Measurements from ENCODE around the gene TPRN.

TPRN gene

DNA sequence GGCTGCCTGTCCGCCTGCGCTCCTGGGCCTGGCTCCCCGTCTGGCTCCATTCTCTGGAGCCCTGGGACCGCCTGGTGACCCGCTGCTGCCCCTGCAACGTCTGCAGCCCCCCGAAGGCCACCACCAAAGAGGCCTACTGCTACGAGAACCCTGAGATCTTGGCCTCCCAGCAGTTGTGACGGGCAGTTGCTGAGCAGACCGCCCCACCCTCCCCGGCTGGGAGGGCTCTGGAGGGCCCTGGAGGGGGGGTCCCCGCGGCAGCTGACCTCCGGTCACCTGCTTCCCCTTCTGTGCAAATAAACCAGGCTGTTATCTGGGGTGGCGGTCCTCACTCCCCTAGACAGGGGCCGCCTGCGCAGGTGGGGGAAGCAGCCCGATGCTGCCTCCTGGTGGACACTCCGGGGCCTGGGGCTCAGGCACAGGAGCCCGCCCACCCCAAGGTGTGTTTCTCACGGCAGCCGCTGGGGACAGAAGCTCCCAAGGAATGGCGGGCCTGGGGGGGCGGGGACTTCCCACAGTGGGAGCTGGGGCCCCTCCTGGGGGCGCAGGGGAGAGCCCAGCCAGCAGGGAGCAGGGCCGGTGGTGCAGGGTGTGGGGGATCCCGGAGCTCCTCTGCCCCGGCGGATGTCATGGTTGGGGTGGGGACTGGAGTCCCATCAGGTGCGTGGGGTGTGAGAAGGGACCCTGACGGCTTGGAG is 35.8 kb upstream of the TPRN start:
- peak; percentile 91 for DNase-seq

DNA sequence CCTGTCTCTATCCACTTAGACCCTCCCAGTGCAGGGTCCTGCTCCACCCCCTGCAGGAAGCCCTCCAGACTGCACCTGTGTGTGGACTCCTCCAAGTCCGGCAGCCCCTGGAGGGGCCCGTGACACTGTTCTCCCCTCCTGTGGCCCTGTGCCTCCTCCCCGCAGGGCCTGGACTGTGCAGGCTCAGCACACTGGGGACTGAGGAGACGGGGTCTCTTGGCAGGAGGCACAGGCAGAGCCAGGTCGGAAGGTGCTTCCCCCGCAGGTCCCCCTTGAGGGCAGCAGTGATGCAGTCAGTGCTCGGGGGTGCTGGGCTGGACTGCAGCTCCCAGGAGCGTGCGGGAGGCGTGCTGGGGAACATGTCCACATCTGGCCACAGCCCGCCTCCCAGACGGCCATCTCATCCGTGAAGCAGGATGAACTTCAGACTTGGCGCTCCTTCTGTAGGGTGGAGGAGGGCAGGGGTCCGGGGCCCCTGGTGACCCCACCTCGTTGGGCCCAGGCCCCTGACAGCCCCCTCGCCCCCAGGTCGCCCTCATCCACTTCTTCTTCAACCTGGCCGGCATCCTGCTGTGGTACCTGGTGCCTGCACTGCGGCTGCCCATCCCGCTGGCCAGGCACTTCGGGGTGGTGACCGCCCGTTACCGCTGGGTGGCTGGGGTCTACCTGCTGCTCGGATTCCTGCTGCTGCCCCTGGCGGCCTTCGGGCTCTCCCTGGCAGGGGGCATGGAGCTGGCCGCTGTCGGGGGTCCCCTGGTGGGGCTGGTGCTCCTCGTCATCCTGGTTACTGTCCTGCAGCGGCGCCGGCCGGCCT is 35.1 kb upstream of the TPRN start:
- no peak for DNase-seq

DNA sequence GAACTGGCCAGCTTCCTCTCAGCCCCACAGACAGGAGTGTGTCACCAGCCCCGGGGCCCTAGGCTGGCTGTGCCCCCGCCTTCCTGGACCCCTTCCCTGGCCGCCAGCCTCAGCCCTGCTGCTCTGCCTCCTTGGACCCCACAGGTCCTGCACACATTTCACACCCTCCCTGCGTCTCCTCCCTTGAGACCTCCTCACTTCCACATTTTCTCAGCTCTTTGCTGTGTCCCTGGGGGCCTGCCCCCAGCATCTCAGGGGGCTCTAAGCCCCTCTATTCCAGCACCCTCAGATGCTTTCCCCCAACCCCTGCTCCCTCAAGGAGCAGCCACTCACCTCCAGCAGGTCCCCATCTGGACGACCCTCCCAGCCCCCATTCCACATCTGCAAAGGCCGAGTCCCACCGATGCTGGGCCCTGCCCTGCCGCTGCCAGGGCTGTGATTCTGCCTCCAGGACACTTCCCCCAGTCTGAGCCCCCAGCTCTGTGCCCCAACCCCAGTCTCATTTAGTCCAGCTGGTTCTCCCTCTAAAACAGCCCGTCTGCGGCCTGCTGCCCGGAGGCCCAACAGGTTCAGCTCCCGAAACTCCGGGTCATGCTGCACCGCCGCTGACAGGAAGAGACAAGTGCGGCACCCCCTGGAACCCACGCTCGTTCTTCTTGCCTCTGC is 34.4 kb upstream of the TPRN start:
- no peak for DNase-seq

DNA sequence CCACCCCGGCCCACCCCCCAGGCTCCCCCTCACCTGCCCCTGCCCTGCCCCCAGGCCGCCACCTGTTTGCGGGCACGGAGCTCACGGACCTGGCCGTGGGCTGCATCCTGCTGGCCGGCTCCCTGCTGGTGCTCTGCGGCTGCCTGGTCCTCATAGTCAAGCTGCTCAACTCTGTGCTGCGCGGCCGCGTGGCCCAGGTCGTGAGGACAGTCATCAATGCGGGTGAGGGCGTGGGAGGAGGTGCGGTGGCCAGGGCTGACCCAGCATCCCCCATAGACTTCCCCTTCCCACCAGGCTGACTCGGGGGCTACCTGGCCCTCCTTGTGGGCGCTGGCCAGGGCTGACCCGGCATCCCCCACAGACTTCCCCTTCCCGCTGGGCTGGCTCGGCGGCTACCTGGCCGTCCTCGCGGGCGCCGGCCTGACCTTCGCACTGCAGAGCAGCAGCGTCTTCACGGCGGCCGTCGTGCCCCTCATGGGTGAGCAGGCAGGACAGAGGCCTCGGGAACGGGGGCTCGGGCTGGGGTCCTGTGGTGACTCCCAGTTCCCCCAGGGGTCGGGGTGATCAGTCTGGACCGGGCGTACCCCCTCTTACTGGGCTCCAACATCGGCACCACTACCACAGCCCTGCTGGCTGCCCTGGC is 33.6 kb upstream of the TPRN start:
- no peak for DNase-seq

DNA sequence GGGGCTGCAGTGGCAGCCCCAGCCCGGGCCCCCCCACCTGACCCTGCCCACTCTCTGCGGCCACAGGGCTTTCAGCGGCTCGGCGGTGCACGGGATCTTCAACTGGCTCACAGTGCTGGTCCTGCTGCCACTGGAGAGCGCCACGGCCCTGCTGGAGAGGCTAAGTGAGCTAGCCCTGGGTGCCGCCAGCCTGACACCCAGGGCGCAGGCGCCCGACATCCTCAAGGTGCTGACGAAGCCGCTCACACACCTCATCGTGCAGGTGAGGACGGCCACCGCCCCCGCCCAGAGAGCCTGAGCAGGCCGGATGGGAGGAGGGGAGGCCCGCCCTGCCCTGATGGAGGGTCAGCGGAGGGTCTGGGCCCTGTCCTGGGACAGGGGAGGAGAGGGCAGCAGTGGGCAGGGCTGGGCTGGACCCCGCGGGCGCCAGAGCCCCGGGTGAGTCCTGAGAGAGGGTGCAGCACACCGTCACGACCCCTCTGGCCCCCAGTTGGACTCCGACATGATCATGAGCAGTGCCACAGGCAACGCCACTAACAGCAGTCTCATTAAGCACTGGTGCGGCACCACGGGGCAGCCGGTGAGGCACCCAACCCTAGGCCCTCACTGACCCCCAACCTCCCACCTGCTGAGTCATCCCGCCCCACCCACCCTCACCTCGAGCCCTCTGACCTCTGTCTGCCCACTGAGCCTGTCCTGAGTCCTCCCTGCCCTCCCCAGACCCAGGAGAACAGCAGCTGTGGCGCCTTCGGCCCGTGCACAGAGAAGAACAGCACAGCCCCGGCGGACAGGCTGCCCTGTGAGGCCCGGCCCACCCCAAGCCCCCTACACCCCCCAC is 32.8 kb upstream of the TPRN start:
- DNase-seq, result no peak

DNA sequence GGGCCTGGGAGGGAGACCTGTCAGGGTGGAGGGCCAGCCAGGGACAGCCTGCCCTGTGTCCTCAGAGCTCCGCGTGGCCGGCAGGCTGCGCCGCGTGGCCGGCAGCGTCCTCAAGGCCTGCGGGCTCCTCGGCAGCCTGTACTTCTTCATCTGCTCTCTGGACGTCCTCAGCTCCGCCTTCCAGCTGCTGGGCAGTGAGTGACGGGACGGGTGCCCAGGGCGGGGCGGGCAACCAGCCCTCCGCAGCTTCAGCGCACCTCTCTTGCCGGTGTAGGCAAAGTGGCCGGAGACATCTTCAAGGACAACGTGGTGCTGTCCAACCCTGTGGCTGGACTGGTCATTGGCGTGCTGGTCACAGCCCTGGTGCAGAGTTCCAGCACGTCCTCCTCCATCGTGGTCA is 32.0 kb upstream of the TPRN start:
- DNase-seq, result no peak

DNA sequence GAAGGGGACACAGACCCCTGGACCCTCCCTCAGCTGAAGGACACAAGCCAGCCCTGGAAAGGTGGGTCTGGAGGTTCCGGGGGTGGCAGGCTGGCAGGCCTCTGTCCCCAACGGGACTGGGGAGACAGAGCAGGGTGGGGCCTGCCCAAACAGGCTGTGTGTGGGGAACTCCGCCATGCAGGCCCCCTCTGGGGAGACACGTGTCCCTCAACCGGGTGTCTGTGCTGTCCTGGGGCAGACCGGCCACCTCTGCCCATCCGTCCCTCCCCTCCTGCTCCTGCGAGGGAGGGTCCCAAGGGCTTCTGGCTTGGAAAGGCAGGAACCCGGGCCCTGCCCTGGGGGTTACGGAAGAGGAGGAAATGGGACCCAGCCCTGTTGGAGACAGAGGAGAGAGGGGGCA is 31.6 kb upstream of the TPRN start:
- no peak for DNase-seq

DNA sequence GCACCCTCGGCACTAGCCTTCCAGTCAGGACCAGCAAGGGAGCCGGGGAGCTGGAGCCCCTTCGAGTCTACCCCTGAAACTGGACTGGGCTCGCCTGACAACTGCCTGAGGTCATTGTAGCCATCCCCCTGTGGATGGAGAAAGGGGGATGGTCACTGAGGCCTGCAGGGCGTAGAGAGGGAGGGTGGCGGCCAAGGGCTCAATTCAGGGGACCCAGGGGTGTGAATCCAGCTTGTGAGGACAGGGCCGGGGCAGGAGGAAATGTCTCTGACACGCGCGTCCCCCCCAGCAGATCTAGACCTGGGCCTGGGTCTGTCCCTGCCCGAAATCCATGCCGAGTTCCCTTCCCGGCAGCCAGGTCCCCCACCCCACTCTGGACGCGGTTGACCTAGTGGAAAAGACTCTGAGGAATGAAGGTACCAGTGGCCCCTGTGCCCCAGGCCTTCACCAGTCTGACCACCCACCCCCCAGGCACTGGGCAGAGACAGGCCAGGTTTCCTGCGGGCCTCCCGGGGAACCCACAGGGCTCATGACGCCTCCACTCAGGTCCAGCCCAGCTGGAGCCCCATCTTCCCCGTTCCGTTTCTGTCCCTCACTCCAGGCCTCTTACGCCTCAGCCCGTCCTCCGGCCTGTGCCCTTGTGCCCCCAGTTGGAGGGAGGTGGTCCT is 31.0 kb upstream of the TPRN start:
- DNase-seq, result no peak

DNA sequence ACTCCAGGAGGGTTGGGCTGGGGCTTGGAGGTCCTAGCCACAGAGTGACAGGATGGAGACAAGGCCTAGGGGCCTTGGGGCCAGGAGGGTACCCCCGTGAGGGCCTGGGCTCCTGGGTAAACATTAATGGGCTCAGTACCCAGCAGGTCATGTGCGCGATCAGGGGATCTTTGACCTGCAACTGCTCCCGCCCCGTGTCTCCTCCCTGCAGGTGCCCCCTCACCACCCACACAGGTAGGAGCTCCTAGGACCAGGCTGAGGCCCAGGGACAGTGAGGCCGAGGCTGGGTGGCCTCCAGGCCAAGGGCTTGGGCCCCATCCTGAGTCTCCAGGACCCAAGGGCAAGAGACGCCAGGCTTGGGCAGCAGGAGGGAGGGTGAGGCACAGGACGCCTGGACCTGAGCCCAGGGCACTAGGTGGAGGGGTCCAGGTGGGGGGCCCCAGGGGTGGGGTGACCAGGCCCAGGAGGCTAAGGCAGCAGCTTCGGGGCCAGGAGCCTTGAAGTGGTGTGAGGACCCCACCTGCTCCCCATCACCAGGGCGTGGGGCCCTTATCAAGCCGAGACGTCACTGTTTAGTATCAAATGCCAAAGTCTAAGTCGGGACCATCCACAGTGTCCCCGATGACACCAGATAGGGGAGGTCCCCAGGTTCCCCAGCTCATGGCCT is 30.3 kb upstream of the TPRN start, which contains the start of gene SLC34A3:
Gene SLC34A3 (plus strand): TSS at position 197 of the 667 bp plus-strand sequence. CDS start 802 bp downstream, outside the sequence.
- DNase-seq, result no peak

DNA sequence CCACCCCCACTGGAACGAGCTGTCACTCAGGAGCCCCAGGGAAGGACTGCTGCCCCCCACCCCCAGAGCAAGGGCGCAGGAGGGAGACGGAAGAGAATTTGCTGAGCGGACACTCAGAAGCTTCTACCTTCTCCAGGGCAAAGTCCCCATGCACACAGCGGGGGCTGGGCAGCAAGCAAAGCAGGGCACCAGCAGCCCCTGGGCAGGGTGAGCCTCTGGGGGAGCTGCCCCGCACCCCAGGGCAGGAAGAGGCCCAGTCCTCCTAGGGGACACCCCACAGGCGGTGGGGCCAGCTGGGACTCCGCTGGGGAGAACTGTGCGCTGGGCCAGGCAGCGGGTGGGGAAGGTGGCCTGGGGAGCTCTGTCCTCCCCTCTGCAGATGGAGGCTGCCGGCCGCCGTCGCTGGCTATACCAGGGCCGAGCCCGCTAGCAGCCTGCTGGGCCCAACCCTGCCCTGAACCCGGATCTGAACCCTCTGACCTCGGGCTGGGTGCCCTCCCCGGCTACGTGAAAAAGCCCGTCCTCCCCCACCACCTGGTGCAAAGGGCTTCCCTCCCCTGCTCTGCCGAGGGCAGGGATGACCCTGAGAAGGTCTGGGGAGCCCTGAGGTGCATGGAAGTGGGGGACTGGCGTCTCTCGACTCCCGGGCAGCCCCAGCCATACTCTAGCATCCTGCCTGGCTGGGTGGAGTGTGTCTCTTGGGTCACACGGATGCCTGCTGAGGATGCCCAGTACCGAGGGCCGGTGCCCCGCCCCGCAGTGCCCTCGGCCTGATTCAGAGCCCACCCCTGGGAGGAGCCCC is 29.6 kb upstream of the TPRN start:
- DNase-seq, result no peak

DNA sequence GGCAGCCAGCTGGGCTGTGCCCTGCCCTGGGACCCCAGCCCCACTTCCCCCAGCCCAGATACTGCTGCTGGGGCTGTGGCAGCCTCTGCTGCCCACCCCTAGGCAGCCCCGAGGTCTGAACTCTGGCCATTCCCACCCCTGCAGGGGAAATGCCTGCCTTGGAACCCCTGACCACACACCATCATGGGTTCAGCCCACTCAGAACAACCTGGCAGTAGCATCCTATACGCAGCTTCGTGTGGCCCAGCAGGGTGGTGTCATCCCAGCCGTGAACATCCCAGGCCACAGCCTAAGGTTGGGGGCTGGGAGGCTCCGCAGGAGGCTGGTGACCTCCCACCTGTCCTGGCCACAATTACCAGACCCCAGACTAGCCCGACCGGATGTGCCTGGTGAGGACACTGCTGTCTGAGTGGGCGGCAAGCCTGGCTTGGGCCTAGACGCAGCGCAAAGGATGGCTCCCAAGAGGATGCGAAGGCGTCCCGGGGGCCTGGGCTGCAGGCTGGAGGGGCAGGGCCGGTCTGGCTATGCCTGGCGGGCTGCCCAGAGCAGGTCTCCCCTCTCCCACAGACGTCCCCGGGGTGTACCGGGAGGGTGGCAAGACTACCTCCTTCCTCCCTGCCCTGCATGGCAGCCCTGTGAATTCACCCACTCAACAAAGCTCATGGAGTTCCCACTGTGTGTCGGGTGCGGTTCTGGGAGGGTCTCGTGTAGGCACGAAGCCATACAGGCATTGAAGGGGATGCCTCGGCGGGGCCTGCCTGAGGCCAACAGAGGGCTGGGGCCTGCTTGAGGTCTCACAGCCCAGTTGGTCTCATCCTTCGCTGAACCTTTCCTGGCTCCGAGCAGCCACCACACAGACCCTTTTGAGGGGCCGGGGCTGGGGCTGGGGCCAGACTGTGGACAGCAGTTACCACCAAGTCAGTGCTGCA is 28.7 kb upstream of the TPRN start:
- no peak for DNase-seq

DNA sequence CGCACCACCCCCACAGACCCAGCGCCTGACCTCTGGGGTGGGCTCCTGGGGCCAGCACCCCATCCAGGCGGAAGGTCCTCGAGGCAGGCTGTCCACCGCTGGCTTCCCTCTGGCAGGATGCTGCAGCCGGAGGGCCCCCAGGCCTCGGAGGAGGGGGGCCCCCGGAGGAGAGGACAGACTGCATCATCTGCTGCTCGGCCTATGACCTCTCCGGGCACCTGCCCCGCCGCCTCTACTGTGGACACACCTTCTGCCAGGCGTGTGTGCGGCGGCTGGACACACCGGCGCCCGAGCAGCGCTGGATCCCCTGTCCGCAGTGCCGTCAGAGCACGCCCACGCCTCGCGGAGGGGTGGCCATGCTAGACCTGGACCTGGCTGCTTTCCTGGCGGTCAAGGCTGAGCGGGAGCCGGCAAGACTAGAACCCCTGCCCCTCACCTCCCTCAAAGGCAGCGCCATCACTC is 28.0 kb upstream of the TPRN start:
- DNase-seq, result no peak

DNA sequence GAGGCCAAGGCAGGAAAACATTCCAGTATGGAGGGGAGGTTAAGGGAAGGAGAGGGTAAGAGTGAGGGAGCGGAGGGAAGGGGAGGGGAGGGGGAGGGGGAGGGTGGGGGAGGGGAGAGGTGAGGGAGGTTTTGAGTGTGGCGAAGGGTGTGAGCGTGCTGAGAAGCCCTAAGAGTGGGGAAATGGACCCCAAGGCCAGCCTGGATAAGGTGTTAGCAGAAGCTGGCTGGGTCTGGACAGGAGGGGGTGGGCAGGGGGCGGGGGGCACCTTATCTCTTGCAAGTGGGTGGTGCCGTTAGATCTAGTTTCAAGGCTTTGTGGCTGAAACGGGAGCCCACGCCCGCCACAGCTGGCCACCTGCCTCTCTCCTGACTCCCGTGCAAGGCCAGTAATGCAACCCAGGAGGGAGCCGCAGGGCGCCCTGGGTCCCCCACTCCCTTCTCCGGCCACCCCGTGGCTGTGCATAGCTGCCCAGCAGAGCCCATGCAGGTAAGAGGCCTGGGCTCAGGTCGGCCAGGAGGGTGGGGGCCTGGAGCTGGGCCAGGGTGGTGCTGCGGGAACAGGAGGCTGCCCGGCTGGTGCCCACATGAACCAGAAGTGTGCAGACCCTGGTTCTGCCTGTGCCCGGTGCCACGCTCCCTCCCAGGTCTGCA is 27.4 kb upstream of the TPRN start:
- no peak for DNase-seq

DNA sequence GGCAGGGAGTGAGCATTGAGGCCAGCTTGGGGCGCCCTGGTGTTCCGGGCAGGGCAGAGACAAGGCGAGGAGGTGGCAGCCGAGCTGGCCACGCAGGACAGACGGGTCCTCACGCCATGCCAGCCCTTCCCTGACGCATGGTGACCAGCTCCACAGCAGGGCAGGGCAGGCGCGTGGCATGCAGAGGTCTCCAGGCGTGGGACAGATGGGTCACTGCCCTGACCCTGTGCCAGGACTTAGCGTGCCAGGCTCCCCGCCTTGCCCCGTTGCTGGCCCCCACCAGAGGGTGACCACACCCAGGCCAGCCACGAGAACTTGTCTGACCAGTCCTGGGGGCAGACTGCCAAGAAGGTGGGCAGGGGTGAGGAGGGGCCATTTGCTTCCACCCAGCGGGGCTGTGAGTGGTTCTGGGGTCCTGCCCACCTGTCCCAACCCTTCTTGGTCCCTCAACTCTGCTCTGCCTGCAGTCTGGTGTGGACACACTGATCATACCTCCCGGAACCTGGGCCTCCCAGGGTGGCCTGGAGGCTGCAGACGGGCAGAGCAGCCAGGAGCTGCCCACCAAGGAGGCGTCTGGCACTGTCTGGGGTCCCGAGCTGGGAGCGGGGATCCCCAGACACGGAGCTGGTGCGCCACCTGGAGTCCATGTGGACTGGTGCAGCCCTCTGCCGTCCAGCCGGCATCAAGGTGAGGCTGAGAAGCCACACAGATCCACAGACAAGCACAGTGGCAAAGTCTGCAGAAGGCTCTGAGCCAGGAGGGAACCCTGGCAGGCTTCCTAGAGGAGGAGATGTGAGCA is 26.7 kb upstream of the TPRN start, which contains the start of gene RNF224:
Gene RNF224 (plus strand): TSS at position 449 of the 799 bp plus-strand sequence. CDS start 834 bp downstream, outside the sequence.
- DNase-seq, result peak; percentile 83

DNA sequence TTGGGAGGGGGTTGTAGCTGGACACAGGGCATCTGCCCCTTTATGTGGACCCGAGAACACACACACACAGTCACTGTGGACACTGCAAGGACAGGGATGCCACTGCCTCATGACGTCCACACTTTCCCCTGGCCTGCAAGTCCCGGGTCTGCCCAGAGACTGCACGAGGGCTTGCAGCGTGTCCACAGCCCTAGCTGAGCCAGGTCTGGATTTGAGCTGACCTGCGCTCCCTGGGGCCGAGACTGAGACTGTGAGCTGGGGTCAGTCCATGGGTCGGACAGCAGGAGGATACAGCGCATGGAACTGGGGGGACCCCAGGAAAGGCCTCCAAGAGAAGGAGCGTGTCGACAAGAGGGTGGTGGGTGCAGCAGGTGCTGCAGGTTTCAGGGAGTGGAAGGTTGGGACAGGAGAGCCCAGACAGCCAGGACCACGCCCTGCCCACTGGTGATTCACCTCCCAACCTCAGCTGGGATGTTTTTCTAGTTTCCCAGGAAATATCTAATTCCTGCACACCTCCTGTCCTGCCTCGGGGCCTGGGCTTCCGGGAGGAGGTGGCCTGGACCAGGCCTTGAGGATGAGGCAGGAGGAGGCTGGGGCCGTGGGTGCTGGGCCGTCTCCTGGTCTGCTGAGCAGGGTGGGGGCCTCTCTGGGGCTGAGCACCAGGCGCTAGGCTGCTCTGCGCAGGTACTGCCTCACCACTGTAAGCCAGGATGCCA is 26.0 kb upstream of the TPRN start:
- DNase-seq, result no peak

DNA sequence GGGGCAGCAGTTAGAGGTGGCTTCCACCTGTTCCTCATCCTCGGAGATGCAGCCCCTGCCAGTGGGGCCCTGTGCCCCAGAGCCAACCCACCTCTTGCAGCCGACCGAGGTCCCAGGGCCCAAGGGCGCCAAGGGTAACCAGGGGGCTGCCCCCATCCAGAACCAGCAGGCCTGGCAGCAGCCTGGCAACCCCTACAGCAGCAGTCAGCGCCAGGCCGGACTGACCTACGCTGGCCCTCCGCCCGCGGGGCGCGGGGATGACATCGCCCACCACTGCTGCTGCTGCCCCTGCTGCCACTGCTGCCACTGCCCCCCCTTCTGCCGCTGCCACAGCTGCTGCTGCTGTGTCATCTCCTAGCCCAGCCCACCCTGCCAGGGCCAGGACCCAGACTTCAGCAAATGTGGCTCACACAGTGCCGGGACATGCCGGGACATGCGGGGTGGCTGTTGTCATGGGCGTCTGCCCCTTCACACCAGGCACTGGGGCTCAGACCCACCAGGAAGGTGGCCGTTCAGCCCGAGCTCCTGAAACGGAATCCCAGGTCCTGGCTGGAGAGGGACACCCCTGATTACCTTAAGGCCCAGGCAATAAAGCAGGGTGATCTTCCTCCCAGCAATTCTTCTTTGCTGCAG is 25.3 kb upstream of the TPRN start:
- DNase-seq, result no peak

All from NCI-H2171 treated with DMSO at 0.1 percent for 48 hours (cell line).